Ovary (tissue), 3 donors: Measurements from ENCODE around the gene TPCN2.

Source experiments
- CTCF ChIP-seq, 3 donors: fragments of 450-650 bp in 2 of 3; fragments of 200-600 bp in 1 of 3; IDR thresholded peaks; one replicate each; pipeline versions ENCODE4 v1.5.1 to v1.8.0; 2016 to 2022; ENCODE audit warnings: antibody characterized with exemption in 3 of 3, mild to moderate bottlenecking in 1 of 3
- EP300 ChIP-seq: sonication (generic); formaldehyde crosslinking; IDR thresholded peaks from one replicate; pipeline ENCODE4 v1.6.1; 2017; ENCODE audit warnings: antibody characterized with exemption
- POLR2A ChIP-seq: fragments of 450-650 bp; IDR thresholded peaks from one replicate; pipeline ENCODE4 v1.6.1; 2017; ENCODE audit warnings: antibody characterized with exemption, mild to moderate bottlenecking, moderate library complexity
- donor health status: DM: no; HTN: no; CAD: no.

GRCh38 chr11:69170704-69171103 lies 122.0 kb downstream of the TPCN2 start:
- TF ChIP-seq CTCF (IDR thresholded peaks at IDR 0.05) (no peak), POLR2A (no peak), EP300 (no peak)
